HG03175 (cell line): ENCODE measurements around the gene IRAK3.

Source experiments
- ATAC-seq: cut with Tn5 transposase; IDR thresholded peaks from one replicate; pipeline ENCODE4 v1.9.1; 2021; ENCODE audit warnings: mild to moderate bottlenecking, moderate library complexity; ENCODE audit not compliant: unreplicated experiment

Gene IRAK3

DNA sequence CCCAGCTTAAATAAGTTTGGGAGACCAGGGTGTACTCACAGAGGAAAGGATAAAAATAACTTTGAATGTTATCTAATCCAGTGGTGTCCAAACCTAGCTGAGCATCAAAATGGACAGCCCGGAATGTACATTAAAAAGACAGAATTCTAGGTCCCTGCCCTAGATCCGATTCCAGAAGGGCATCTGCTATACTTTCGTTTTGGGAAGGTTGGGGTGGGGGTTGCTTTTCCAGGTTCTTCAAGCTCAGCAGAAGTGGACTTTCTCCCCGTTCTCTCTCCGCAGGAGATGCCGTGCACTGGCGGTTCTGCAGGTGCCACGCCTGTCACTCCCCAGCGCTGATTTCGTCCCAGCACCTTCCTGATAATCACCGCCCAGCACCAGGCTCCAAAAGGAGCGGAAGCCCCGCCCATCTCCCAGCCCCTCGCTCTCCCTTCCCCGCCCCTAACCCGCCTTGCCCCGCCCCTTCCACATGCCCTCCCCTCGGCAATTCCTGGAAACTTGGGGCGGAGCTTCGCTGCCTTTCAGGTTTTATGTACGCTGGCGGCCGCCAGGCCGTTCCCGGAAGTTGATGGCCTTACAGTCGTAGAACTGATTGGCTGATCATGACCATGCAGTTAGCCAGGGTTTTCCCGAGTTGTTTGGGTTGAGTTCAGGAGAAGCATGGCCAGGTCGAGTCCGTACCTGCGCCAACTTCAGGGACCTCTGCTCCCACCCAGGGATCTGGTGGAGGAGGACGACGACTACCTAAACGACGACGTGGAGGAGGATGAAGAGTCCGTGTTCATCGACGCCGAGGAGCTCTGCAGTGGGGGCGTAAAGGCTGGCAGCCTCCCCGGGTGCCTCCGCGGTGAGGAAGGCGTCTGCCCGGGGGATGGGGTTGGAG, 113.2 kb downstream of the IRAK3 start, which contains the start of gene HELB:
TSS of gene HELB (plus strand) at position 550 of the 883 bp plus-strand sequence. CDS start at position 661, 111 bp downstream.
- ATAC-seq, result peak; percentile 91

DNA sequence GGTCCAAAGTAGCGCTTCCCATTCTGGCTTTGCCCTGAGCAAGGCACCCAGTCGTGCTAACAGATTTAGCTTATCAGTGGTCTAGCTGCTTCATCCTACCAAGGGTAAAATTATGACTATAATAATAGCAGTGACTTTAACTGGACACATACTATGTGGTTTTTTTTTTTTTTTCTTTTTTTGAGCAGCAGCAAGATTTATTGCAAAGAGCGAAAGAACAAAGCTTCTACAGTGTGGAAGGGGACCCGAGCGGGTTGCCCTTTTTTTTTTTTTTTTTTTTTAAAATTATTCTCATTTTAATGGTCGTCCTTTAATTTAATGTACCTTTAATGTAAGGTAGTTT, 113.8 kb downstream of the IRAK3 start:
- no peak for ATAC-seq

DNA sequence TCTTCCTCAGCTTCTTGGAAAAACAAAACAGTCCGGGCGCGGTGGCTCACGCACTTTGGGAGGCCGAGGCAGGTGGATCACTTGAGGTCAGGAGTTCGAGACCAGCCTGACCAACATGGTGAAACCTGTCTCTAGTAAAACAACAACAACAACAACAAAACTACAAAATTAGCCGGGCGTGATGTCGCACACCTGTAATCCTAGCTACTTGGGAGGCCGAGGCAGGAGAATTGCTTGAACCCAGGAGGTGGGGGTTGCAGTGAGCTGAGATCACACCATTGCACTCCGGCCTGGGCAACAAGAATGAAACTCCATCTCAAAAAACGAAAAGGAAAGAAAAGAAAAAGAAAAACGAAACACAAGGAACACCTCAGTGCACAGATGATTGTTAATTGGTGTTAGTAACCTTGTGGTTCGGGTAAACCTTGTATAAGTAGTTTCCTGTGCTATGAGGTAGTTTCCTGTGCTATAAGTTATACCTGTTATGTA, 114.3 kb downstream of the IRAK3 start:
- peak; percentile 72 for ATAC-seq
